Measurements from ENCODE around the gene PPDPF. TPM values are rescaled to one million over a fixed set of nuclear protein-coding genes. Genes with fewer than 3 reads are reported as not detected.

Gene PPDPF
- total RNA-seq, 4 donors from 2014 or later: 151 to 352 (median 299) TPM

- H3K4me3 ChIP-seq: no peak overlapping the region
- no peak for DNase-seq (ENCODE audit: low spot score in 2 of 2)
- WGBS: 46% methylated on average over 13 of the region's 13 CpGs
- peaks cover 15% of the 10 kb centered on the region for H3K4me1 ChIP-seq
- H3K27ac ChIP-seq: no peak overlapping the region
- TF ChIP-seq, protein P1, sequence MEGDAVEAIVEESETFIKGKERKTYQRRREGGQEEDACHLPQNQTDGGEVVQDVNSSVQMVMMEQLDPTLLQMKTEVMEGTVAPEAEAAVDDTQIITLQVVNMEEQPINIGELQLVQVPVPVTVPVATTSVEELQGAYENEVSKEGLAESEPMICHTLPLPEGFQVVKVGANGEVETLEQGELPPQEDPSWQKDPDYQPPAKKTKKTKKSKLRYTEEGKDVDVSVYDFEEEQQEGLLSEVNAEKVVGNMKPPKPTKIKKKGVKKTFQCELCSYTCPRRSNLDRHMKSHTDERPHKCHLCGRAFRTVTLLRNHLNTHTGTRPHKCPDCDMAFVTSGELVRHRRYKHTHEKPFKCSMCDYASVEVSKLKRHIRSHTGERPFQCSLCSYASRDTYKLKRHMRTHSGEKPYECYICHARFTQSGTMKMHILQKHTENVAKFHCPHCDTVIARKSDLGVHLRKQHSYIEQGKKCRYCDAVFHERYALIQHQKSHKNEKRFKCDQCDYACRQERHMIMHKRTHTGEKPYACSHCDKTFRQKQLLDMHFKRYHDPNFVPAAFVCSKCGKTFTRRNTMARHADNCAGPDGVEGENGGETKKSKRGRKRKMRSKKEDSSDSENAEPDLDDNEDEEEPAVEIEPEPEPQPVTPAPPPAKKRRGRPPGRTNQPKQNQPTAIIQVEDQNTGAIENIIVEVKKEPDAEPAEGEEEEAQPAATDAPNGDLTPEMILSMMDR (IDR thresholded peaks at IDR 0.05): no peak
- no peak for TF ChIP-seq POLR2A (IDR thresholded peaks at IDR 0.05)
- TF ChIP-seq POLR2AphosphoS5 (IDR thresholded peaks at IDR 0.05): no peak
- no peak for TF ChIP-seq EP300 (IDR thresholded peaks at IDR 0.05)
- no peaks in the 10 kb centered on the region for H3K9me3 ChIP-seq
- no peaks in the 10 kb centered on the region for H3K36me3 ChIP-seq
- H3K27me3 ChIP-seq: peaks cover 97% of the 10 kb centered on the region
Measured at GRCh38 chr20:63472862-63473390, 47.6 kb upstream of the PPDPF start.

- no peak for DNase-seq (ENCODE audit: low spot score in 2 of 2)
- Histone ChIP-seq H3K9me3 (no peaks in the 10 kb centered on the region), H3K4me1 (peaks cover 15% of the 10 kb centered on the region), H3K36me3 (no peaks in the 10 kb centered on the region), H3K4me3 (no peak overlapping the region), H3K27ac (no peak overlapping the region), H3K27me3 (peaks cover 97% of the 10 kb centered on the region)
- 23% methylated on average over 11 of the region's 30 CpGs for WGBS
- no peak for TF ChIP-seq POLR2AphosphoS5 (IDR thresholded peaks at IDR 0.05)
- no peak for TF ChIP-seq EP300 (IDR thresholded peaks at IDR 0.05)
- TF ChIP-seq, protein P1 (IDR thresholded peaks at IDR 0.05): no peak
- TF ChIP-seq POLR2A (IDR thresholded peaks at IDR 0.05): no peak
Measured at GRCh38 chr20:63473555-63474449, 46.8 kb upstream of the PPDPF start.

- H3K4me1 ChIP-seq: peaks cover 15% of the 10 kb centered on the region
- TF ChIP-seq POLR2A (IDR thresholded peaks at IDR 0.05): no peak
- TF ChIP-seq, protein P1 (IDR thresholded peaks at IDR 0.05): no peak
- TF ChIP-seq EP300 (IDR thresholded peaks at IDR 0.05): no peak
- no peak for TF ChIP-seq POLR2AphosphoS5 (IDR thresholded peaks at IDR 0.05)
- H3K9me3 ChIP-seq: no peaks in the 10 kb centered on the region
- DNase-seq (ENCODE audit: low spot score in 2 of 2): no peak
- no peak overlapping the region for H3K4me3 ChIP-seq
- H3K27ac ChIP-seq: no peak overlapping the region
- peaks cover 97% of the 10 kb centered on the region for H3K27me3 ChIP-seq
- H3K36me3 ChIP-seq: no peaks in the 10 kb centered on the region
- 16% methylated on average over 16 of the region's 16 CpGs for WGBS
Measured at GRCh38 chr20:63475209-63475608, 45.4 kb upstream of the PPDPF start.

DNA sequence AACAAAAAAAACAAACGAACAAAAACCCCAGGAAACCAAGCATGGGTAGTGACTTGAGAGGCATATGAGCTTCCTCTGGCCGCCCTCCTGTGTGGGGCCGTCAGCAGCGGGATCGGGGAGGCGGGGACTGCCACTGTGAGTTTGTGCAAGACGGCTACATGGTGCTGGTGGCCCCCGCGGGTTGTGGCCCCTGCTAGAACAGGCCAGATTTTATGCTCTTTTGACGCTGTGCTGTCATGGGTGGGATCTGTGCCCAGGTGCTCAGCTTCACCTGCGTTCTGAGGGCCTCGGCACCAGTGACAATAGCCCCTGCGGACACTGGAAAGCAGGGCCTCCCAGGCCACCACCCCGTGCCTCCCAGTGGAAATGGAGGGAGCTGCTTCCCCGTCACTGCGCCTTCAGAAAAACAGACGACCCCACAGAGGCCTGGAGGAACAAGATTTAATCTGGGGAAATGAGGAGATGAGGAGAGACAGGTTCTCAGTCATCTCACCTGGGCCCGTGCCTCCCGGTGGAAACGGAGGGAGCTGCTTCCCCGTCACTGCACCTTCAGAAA is 43.4 kb upstream of the PPDPF start:
- Histone ChIP-seq H3K27ac (no peak overlapping the region), H3K27me3 (peaks cover 97% of the 10 kb centered on the region), H3K9me3 (no peaks in the 10 kb centered on the region), H3K4me3 (no peak overlapping the region), H3K36me3 (no peaks in the 10 kb centered on the region), H3K4me1 (peaks cover 5% of the 10 kb centered on the region)
- DNase-seq (ENCODE audit: low spot score in 2 of 2): no peak
- 25% methylated on average over 19 of the region's 21 CpGs for WGBS
- TF ChIP-seq, protein P1 (IDR thresholded peaks at IDR 0.05): no peak
- TF ChIP-seq EP300 (IDR thresholded peaks at IDR 0.05) (no peak), POLR2A (IDR thresholded peaks at IDR 0.05) (no peak), POLR2AphosphoS5 (IDR thresholded peaks at IDR 0.05) (no peak)

- no peaks in the 10 kb centered on the region for H3K36me3 ChIP-seq
- no peak for TF ChIP-seq EP300 (IDR thresholded peaks at IDR 0.05)
- no peak for TF ChIP-seq POLR2AphosphoS5 (IDR thresholded peaks at IDR 0.05)
- TF ChIP-seq POLR2A (IDR thresholded peaks at IDR 0.05): no peak
- TF ChIP-seq, protein P1 (IDR thresholded peaks at IDR 0.05): no peak
- no peak for DNase-seq (ENCODE audit: low spot score in 2 of 2)
- no peak overlapping the region for H3K27ac ChIP-seq
- peaks cover 97% of the 10 kb centered on the region for H3K27me3 ChIP-seq
- peaks cover 3% of the 10 kb centered on the region for H3K4me1 ChIP-seq
- no peak overlapping the region for H3K4me3 ChIP-seq
- WGBS: 31% methylated on average over 8 of the region's 17 CpGs
- H3K9me3 ChIP-seq: no peaks in the 10 kb centered on the region
Measured at GRCh38 chr20:63477944-63478343, 42.6 kb upstream of the PPDPF start.

Data from suprapubic skin (tissue), 4 donors.